HepG2 (cell line): Measurements from ENCODE around the gene PPP2R5B. TPM values are rescaled to one million over a fixed set of nuclear protein-coding genes. Genes with fewer than 3 reads are reported as not detected.
A peak's percentile ranks its signal among the peaks of the same experiment; 100 is the strongest.

Source experiments
- BCL6 ChIP-seq: IDR thresholded peaks from 2 replicates; pipeline ENCODE4 v1.6.1; 2016; ENCODE audit warnings: missing genetic modification reagents, missing compliant biosample characterization
- BHLHE40 ChIP-seq: IDR thresholded peaks from 2 replicates; pipeline ENCODE4 v1.6.1; 2011; ENCODE audit warnings: low read length, improper control_type of control experiment
- FOXP1 ChIP-seq, 2 experiments: fragments of 450-650 bp in 1 of 2; IDR thresholded peaks; 2 replicates each; pipeline ENCODE4 v1.6.1; 2017 to 2018; ENCODE audit warnings: antibody characterized with exemption in 1 of 2
- GPN1 ChIP-seq: sonication (generic); formaldehyde crosslinking; IDR thresholded peaks from 2 replicates; pipeline ENCODE4 v1.5.1; 2020; ENCODE audit warnings: missing genetic modification reagents, borderline replicate concordance
- KAT7 ChIP-seq: IDR thresholded peaks from 2 replicates; pipeline ENCODE4 v1.6.1; 2018; ENCODE audit warnings: borderline replicate concordance, missing compliant biosample characterization
- KMT2A ChIP-seq: sonication (generic); formaldehyde crosslinking; IDR thresholded peaks from 2 replicates; pipeline ENCODE4 v1.4.0; 2020; ENCODE audit warnings: missing genetic modification reagents
- MED8 ChIP-seq: sonication (generic); formaldehyde crosslinking; IDR thresholded peaks from 2 replicates; pipeline ENCODE4 v1.8.1; 2023; ENCODE audit warnings: mild to moderate bottlenecking, missing genetic modification reagents; ENCODE audit not compliant: insufficient replicate concordance
- POGK ChIP-seq: sonication (generic); formaldehyde crosslinking; conservative IDR thresholded peaks from 2 replicates; pipeline ENCODE4 v1.8.0; 2022; ENCODE audit warnings: mild to moderate bottlenecking, moderate library complexity, missing genetic modification reagents
- PRPF4 ChIP-seq: fragments of 200-400 bp; formaldehyde crosslinking; IDR thresholded peaks from 2 replicates; pipeline ENCODE4 v1.6.1; 2016; ENCODE audit warnings: low read length, low read depth; ENCODE audit not compliant: poor library complexity, severe bottlenecking
- PTBP1 ChIP-seq: fragments of 200-400 bp; formaldehyde crosslinking; IDR thresholded peaks from 2 replicates; pipeline ENCODE4 v1.6.1; 2018; ENCODE audit warnings: low read length, low read depth; ENCODE audit not compliant: poor library complexity, severe bottlenecking
- RBFOX2 ChIP-seq: fragments of 200-400 bp; formaldehyde crosslinking; IDR thresholded peaks from 2 replicates; pipeline ENCODE4 v1.6.1; 2017; ENCODE audit warnings: low read depth, mild to moderate bottlenecking, low read length
- SALL2 ChIP-seq: sonication (generic); formaldehyde crosslinking; IDR thresholded peaks from 2 replicates; pipeline ENCODE4 v1.8.1; 2023; ENCODE audit warnings: mild to moderate bottlenecking, missing genetic modification reagents, inconsistent platforms
- SP5 ChIP-seq: IDR thresholded peaks from 2 replicates; pipeline ENCODE4 v1.6.1; 2016; ENCODE audit warnings: low read depth, borderline replicate concordance
- TAF1 ChIP-seq: sonication (generic); formaldehyde crosslinking; IDR thresholded peaks from 2 replicates; pipeline ENCODE4 v1.4.0; 2020; ENCODE audit warnings: missing genetic modification reagents
- TSC22D2 ChIP-seq: sonication (generic); formaldehyde crosslinking; IDR thresholded peaks from 2 replicates; pipeline ENCODE4 v1.5.1; 2020; ENCODE audit warnings: missing genetic modification reagents, mild to moderate bottlenecking, borderline replicate concordance
- UBTF ChIP-seq: sonication (generic); formaldehyde crosslinking; IDR thresholded peaks from 2 replicates; pipeline ENCODE4 v1.4.0; 2020; ENCODE audit warnings: mild to moderate bottlenecking, missing genetic modification reagents
- ZBTB21 ChIP-seq: sonication (generic); formaldehyde crosslinking; IDR thresholded peaks from 2 replicates; pipeline ENCODE4 v1.4.0; 2020; ENCODE audit warnings: missing genetic modification reagents
- ZFP41 ChIP-seq: sonication (generic); formaldehyde crosslinking; IDR thresholded peaks from 2 replicates; pipeline ENCODE4 v1.4.0; 2020; ENCODE audit warnings: mild to moderate bottlenecking, missing genetic modification reagents, borderline replicate concordance
- ZFX ChIP-seq: sonication (generic); formaldehyde crosslinking; IDR thresholded peaks from 2 replicates; pipeline ENCODE4 v1.4.0; 2020; ENCODE audit warnings: mild to moderate bottlenecking, low read depth, missing genetic modification reagents, moderate library complexity
- ZNF556 ChIP-seq: sonication (generic); formaldehyde crosslinking; IDR thresholded peaks from 2 replicates; pipeline ENCODE4 v1.4.0; 2020; ENCODE audit warnings: mild to moderate bottlenecking, missing genetic modification reagents, borderline replicate concordance
- ZNF713 ChIP-seq: sonication (generic); formaldehyde crosslinking; IDR thresholded peaks from 2 replicates; pipeline ENCODE4 v1.4.0; 2020; ENCODE audit warnings: mild to moderate bottlenecking, missing genetic modification reagents
- ZNF740 ChIP-seq: sonication (generic); formaldehyde crosslinking; IDR thresholded peaks from 2 replicates; pipeline ENCODE4 v1.4.0; 2020; ENCODE audit warnings: missing genetic modification reagents
- ZNF850 ChIP-seq: sonication (generic); formaldehyde crosslinking; conservative IDR thresholded peaks from 2 replicates; pipeline ENCODE4 v1.9.0; 2021; ENCODE audit warnings: mild to moderate bottlenecking, missing genetic modification reagents
- ZSCAN12 ChIP-seq: sonication (generic); formaldehyde crosslinking; IDR thresholded peaks from 2 replicates; pipeline ENCODE4 v1.9.0; 2021; ENCODE audit warnings: mild to moderate bottlenecking, missing genetic modification reagents
- ZSCAN25 ChIP-seq: sonication (generic); formaldehyde crosslinking; IDR thresholded peaks from 2 replicates; pipeline ENCODE4 v1.8.0; 2022; ENCODE audit warnings: mild to moderate bottlenecking, missing genetic modification reagents
- polyA plus RNA-seq, 8 experiments: library from polyadenylated mRNA; depleted of rRNA in 3 of 8; stranded (reverse) in 7 of 8; unstranded in 1 of 8; fragments of >200 nt; fragmentation: Illumina TruSeq in 4 of 8; extraction: Trizol in 4 of 8; gene quantifications; 2 replicates each; pipeline versions ENCODE4 v1.2.1 to v1.2.3, GENCODE V29; 2011 to 2016; ENCODE audit warnings: low read depth in 4 of 8, missing spikeins in 1 of 8, mixed read lengths in 1 of 8; ENCODE audit not compliant: insufficient read depth in 1 of 8
- total RNA-seq, 5 experiments: library from RNA; depleted of rRNA; stranded (reverse); fragments of >200 nt; fragmentation: Illumina TruSeq; extraction: Trizol; gene quantifications; 2 replicates each; pipeline ENCODE4 v1.2.3, GENCODE V29; 2016; ENCODE audit warnings: low read depth in 1 of 5

The PPP2R5B gene
- total and polyA plus RNA-seq, 2 of the 13 experiments (the other 11 are each of a cell fraction or from before 2014, with no cell fraction given): 2.3 to 8.3 TPM

- TF ChIP-seq POGK (CRISPR knock-in tag) (peak; percentile 75; the same call in 1 of the 2 replicates), GPN1 (CRISPR knock-in tag) (no peak), ZNF713 (CRISPR knock-in tag) (no peak), KMT2A (no peak), TAF1 (no peak), PRPF4 (no peak), ZNF740 (CRISPR knock-in tag) (peak; percentile 94), MED8 (no peak), BHLHE40 (no peak), ZSCAN12 (CRISPR knock-in tag) (no peak; the same call in 1 of the 2 replicates), BCL6 (CRISPR knock-in tag) (peak; percentile 47), FOXP1 (IDR thresholded peaks at IDR 0.05) (no peak), FOXP1 (CRISPR knock-in tag; IDR thresholded peaks at IDR 0.05) (0 out of 2 replicates have a peak, but pooled peaks have one; percentile 9), ZFP41 (no peak), RBFOX2 (0 out of 2 replicates have a peak, but pooled peaks have one; percentile 46), ZBTB21 (CRISPR knock-in tag) (peak; percentile 42; the same call in 1 of the 2 replicates), ZFX (CRISPR knock-in tag) (peak; percentile 81), UBTF (CRISPR knock-in tag) (peak; percentile 74), PTBP1 (no peak), KAT7 (0 out of 2 replicates have a peak, but pooled peaks have one; percentile 33), ZSCAN25 (CRISPR knock-in tag) (no peak), TSC22D2 (CRISPR knock-in tag) (no peak), SALL2 (CRISPR knock-in tag) (no peak), SP5 (0 out of 2 replicates have a peak, but pooled peaks have one; percentile 18), ZNF850 (CRISPR knock-in tag) (no peak), ZNF556 (no peak)
Measured at GRCh38 chr11:64923944-64924909, at the start of gene PPP2R5B (continued).
